HCT116 (cell line): Measurements from ENCODE around the gene DEPDC4.

ENCODE experiments used
- CTCF ChIP-seq, 3 experiments: fragments of 200-600 bp in 1 of 3; sonication (generic) in 1 of 3; IDR thresholded peaks in 2 of 3; conservative IDR thresholded peaks in 1 of 3; 2 replicates each; pipeline ENCODE4 v1.5.1; 2012 to 2017; ENCODE audit warnings: low read depth in 2 of 3, low read length in 2 of 3, antibody characterized with exemption in 1 of 3, borderline replicate concordance in 1 of 3, control low read depth in 1 of 3, mild to moderate bottlenecking in 1 of 3, mixed read lengths in 1 of 3, mixed run types in 1 of 3, moderate library complexity in 1 of 3; ENCODE audit not compliant: insufficient read depth in 1 of 3
- MAX ChIP-seq: IDR thresholded peaks from 2 replicates; pipeline ENCODE4 v1.6.1; 2012
- POLR2A ChIP-seq: IDR thresholded peaks from 2 replicates; pipeline ENCODE4 v1.7.0; 2011; ENCODE audit warnings: borderline replicate concordance; ENCODE audit not compliant: insufficient read depth, insufficient read length; ENCODE audit errors: extremely low read depth
- POLR2AphosphoS5 ChIP-seq: IDR thresholded peaks from 2 replicates; pipeline ENCODE4 v1.6.1; 2011; ENCODE audit warnings: mild to moderate bottlenecking, low read depth, low read length, moderate library complexity
- RAD21 ChIP-seq: IDR thresholded peaks from 2 replicates; pipeline ENCODE4 v1.6.1; 2012; ENCODE audit warnings: low read depth, mild to moderate bottlenecking
- REST ChIP-seq: IDR thresholded peaks from 2 replicates; pipeline ENCODE4 v1.6.1; 2012; ENCODE audit warnings: low read depth

- no peak for TF ChIP-seq POLR2AphosphoS5
- TF ChIP-seq CTCF (IDR thresholded peaks at IDR 0.05 in 2 of 3, conservative IDR thresholded peaks at IDR 0.05 in 1 of 3; ENCODE audit: borderline replicate concordance in 1 of 3, insufficient read depth in 1 of 3, low read depth in 2 of 3, low read length in 2 of 3), result no peak
- no peak for TF ChIP-seq REST
- TF ChIP-seq RAD21, result no peak
- no peak for TF ChIP-seq POLR2A
- TF ChIP-seq MAX, result no peak
Measured at GRCh38 chr12:100238801-100239200, 28.1 kb downstream of the DEPDC4 start.
